GF-D8 (cell line): ENCODE data around the gene MEST.
"Not testable (repeated sequence)": the region's sequence is repeated elsewhere in the genome, so short reads cannot be mapped to it uniquely, and the experiment has no call there.

Source experiments
- DNase-seq: peaks from one replicate; lab custom pipeline; 2025; lab: John Stamatoyannopoulos, UW

Gene MEST

DNA sequence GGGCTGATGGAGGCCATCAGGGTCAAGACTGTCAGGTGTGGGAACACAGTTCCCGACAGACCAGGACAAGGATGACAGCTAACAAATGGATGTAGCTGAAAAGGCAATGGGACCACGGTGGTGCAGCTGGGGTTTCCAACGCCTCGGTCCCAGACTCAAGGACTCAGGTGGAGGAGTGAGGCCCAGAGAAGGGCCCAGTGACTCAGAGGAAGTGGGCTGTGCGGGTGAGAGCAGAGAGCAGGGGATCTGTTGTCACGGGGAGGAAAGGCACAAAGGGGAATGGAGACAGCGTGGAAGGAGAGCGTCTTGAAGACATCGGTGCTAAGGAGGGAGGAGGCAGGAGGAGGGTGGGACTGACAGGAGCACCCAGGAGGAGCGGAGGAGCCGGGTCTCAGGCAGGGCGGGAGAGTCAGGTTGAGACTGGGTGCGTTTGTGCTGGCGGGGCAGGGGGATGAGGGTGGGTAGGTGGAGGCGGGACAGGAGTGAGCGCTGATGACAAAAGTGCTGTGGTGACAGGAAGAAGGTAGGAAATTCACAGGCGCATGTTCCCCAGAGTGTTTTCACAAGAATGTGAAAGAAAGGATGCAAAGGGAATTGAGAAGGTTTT lies 31.7 kb downstream of the MEST start:
- not testable (repeated sequence) for DNase-seq

DNA sequence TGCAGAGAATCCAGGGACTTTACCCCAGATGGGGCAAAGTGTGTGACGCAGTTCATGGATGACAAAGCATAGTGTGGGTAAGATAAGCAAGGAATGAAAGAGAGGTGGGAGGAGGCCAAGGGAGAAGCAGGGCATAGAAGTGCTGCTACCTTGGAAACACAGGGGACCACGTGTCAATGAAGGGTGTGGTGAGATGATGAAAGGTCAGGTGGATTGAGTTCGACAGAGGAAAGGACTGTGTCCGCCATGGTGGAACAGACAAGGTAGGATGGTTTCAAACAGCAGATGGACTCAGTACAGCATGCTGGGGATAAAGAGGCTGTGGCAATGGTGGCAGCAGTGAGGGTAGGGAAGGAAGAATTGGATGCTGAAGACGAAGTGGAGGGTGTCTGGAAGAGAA lies 32.7 kb downstream of the MEST start:
- no peak for DNase-seq

DNA sequence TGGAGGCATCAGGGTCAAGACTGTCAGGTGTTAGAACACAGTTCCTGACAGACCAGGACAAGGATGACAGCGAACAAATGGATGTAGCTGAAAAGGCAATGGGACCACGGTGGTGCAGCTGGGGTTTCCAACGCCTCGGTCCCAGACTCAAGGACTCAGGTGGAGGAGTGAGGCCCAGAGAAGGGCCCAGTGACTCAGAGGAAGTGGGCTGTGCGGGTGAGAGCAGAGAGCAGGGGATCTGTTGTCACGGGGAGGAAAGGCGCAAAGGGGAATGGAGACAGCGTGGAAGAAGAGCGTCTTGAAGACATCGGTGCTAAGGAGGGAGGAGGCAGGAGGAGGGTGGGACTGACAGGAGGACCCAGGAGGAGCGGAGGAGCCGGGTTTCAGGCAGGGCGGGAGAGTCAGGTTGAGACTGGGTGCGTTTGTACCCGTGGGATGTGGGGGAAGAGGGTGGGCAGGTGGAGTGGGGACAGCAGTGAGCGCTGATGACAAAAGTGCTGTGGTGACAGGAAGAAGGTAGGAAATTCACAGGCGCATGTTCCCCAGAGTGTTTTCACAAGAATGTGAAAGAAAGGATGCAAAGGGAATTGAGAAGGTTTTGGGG lies 36.0 kb downstream of the MEST start:
- DNase-seq: not testable (repeated sequence)

DNA sequence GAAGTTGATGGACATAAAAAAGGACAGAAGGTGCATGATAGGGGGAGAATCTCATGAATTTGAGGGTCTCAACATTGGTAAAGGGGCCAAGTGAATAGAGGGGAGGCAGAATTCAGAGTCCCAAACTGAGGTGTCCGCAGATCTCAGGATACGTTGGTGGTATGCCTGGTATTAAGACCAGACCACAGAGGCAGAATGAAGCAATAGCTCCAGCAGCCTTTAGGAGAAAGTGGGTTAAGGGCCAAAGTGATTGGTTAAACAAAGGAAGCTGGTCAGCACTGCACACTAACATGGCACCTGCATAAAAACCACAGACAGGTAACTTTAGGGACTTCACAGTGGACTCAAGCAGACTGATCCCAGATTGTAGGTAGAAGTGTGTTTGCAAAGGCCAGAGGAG lies 37.5 kb downstream of the MEST start:
- no peak for DNase-seq

DNA sequence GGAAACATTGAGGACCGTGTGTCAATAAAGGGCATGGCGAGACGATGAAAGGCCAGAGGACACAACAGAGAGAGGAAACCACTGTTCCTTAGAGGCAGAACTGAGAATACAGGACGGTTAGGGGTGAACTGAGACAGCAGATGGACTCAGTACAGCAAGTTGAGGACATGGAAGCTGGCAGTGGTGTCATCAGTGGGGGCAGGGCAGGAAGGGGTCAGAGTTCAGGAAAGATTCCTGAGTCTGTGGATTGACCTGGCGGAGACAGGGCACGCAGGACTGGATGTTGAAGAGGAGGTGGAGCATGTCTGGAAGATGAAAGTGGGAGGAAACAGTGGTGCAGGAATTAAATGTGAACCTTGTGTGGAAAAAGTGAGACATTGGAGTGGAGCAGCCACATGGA lies 46.0 kb downstream of the MEST start:
- DNase-seq: not testable (repeated sequence)

DNA sequence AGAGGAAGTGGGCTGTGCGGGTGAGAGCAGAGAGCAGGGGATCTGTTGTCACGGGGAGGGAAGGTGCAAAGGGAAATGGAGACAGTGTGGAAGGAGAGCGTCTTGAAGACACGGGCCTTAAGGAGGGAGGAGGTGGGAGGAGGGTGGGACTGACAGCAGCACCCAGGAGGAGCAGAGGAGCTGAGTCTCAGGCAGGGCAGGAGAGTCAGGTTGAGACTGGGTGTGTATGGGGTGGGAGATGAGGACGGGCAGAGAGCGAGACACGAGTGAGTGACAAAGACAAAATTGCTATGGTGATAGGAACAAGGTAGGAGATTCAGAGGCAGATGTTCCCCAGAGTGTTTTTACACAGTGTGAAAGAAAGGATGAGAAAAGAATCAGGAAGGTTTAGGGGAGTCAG lies 49.4 kb downstream of the MEST start:
- not testable (repeated sequence) for DNase-seq

DNA sequence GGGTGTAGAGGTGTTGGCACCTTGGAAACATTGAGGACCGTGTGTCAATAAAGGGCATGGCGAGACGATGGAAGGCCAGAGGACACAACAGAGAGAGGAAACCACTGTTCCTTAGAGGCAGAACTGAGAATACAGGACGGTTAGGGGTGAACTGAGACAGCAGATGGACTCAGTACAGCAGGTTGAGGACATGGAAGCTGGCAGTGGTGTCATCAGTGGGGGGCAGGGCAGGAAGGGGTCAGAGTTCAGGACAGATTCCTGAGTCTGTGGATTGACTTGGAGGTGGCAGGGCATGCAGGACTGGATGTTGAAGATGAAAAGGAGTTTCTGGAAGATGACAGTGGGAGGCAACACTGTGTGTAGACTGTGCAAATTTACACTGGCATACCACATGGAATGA lies 50.4 kb downstream of the MEST start:
- DNase-seq: not testable (repeated sequence)

DNA sequence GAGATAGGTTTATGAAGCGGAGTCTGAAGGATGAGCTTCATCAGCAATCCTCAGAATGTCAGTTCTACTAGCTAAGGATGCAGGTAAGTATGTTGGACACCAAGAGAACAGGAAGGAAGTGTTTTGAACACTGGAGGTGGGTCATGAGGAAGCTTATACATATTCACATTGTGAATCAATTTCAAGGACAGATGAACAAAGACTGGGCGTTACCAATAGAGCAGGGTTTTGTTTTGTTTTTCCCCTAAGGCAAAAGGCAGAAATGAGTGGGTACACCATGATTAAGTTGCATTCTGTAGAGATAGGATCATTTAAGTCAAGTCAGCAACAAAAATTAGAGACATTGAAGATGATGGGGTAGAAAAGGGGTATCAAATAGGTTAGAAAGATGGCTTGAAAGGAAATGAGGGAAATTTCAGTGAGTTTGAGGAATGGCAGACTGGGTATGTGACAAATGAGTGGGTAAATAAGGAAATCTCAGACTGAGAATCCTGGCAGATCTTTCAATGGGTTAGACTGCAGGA lies 51.7 kb downstream of the MEST start:
- no peak for DNase-seq

DNA sequence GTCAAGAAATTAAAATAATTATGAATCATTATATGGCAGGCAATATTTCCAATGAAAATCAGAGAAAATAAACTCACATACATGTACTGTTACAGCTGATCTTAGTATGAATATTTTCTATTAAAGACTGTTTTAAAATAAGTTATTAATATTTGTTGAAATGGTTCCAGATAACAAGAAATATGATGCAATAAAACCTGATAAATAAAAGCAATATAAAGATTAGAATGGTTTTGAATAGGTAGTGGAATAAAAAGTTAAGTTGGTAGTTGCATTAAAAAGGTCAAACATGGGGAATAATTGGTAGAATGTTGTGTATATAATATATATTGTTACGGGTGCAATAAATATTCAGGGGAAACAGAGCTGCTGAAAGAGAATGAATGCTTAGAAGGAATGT lies 52.5 kb downstream of the MEST start:
- DNase-seq: no peak

DNA sequence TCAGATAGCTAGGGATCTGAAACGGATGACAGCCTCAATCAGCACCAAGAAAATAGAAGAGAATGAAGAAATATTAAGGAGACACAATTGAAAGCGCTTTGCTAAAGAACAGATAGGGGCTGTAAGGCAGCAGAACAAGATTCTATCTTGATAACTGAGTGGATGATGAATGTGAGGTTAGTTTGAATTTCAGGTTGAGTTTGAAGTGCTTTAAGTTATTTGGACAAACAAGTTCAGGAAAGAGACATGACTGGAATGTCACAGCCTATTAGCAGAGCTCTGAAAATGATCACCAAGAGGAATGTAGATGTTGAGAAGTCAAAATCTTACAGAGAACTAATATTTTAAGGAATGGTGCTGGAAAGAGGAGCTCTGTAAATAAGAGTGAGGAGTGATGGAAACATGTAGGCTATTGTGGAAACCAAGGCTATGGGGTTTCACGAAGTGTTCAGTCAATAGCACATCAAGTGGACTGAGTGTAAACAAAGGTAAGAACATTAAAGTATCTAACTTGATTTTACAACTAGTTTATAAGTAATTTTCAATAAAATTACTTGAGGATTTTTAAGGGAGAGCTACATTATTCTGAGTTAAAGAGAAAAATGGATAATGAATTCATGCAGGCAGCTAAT lies 61.6 kb downstream of the MEST start:
- DNase-seq: no peak

DNA sequence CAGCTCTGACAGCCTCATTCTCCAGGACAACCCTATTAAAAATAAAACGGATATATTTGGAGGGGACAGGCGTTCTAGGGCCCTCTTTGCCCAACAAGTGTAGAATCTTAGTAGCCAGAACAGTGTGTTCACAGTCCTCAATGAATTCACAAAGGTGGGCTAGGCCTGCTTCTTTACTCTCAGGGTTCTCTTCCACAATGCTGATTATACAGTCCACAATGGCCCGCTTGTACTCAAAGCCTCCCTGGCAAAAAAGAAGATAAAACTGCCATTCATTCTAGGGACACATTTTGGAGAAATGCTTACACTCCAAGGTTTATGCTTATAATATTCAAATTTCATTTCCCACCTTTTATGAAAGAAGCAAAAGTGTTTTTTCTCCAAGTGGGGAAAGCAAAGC lies 62.6 kb downstream of the MEST start:
- no peak for DNase-seq
